Astrocyte (in vitro differentiated cells and primary cell): ENCODE results near the gene NEUROD1.

Experiments
- CTCF ChIP-seq: IDR thresholded peaks from 2 replicates; pipeline ENCODE4 v1.5.1; 2011; ENCODE audit warnings: low read depth, mild to moderate bottlenecking, inconsistent platforms, low read length, moderate library complexity; ENCODE audit not compliant: insufficient read depth
- EZH2 ChIP-seq: IDR thresholded peaks from 2 replicates; pipeline ENCODE4 v1.6.1; 2012; ENCODE audit warnings: mild to moderate bottlenecking, low read length, inconsistent platforms; ENCODE audit not compliant: insufficient read depth

GRCh38 chr2:181697126-181697525, 16.8 kb upstream of the NEUROD1 start:
- TF ChIP-seq EZH2 (no peak), CTCF (no peak)
